Measurements from ENCODE around the gene ATXN2L.
A peak's percentile ranks its signal among the peaks of the same experiment; 100 is the strongest.
"Not testable (repeated sequence)": the region's sequence is repeated elsewhere in the genome, so short reads cannot be mapped to it uniquely, and the experiment has no call there.

Gene ATXN2L

DNA sequence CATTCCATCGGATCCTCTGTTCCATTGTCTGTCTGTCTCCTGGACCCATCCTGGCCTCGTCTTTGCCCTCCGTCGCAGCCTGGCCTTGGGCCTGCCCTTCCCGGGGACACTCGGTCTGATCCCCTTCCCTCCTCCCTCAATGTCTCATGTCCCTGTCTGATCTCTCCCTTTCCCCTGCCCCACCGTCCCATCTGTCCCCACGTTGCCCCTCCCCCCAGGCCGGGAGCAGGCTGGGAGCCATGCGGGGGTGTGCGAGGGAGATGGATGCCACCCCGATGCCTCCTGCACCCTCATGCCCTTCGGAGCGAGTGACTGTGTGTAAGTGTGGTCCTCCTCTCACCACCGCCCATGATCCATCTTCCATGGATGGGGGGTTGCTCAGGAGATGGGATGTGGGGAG is 50.2 kb downstream of the ATXN2L start:
- no peak for DNase-seq

DNA sequence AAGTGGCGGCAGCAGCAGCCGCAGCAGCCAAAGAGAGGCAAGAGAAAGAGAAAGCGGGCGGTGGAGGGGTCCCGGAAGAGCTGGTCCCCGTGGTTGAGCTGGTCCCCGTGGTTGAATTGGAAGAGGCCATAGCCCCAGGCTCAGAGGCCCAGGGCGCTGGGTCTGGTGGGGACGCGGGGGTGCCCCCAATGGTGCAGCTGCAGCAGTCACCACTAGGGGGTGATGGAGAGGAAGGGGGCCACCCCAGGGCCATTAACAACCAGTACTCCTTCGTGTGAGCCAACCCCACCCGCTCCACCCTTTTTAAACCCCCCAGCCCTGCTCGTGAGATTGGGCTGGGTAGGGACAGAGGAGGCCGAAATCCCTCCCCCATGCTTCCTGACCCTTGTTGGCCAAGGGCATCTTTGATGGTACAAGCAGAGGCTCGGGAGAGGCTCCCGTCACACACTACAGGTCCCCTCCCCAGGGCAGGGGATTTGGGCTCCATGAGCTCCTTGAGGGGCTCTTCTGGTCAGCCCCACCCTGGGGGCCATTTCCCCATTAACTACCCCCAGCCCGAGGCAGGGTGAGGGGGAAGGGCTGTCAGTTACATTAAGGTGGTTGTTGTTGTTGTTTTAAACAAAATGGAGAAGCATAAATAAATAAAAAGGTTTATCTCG is 50.9 kb downstream of the ATXN2L start:
- peak; percentile 55 for DNase-seq

DNA sequence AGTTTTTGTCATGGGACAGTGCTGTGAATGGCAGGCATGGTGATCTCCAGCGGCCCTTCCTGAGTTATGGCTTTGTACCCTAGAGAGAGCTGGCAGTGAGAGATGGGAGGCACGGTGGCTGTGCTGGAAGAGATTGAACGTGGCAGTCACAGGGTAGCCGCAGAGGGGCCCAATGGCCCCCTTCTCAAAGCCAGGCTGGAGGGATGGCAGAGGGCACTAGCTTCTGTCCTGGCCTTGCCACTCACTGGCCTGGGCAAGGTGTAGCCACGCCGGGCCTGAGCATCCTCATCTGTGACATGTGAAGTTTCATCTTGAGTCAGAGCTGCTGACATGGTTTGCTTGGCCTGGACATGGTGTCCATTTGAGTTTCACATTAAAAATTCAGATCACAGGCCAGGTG is 51.6 kb downstream of the ATXN2L start:
- no peak for DNase-seq

DNA sequence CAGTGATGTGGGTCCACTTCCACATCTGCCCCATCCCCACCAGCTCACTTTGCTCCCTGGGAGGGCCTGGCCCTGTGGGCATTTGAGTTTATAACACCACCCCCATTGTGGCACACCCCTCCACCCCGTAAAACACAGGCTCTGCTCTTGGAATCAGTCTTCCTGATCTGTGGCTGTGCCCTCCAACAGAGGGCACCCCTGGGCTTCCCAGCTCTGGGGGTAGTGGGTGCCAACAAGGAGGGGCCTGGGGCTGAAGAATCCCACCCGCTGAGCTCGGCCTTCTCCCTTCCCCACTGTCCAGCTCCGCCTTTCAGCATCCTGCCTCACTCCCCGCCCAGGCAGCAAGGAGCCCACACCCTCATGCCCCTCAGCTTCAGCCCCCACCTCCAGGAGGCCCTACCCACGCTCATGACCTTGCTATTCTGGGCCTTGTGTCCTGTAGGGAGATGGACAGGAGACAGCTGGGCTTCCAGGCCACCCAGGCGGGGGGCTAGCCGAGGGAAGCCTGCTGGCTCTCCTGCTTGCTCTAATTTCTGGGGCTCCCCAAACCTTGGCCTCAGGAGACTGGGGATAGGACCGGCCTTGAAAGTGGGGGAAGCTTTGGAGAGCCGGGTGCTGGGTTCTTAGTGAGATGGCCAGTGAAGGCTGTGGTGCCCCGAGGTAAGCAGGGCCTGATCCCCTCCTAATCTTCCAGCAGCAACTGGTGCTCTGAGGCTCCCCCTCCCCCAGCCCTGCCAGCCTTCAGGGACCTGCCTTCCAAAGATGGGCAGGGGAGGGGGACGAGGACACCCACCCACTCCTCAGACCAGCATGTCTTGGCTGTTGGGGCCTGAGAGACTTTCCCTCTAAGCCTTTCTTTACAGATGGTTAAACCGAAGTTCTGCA is 52.6 kb downstream of the ATXN2L start:
- no peak for DNase-seq

DNA sequence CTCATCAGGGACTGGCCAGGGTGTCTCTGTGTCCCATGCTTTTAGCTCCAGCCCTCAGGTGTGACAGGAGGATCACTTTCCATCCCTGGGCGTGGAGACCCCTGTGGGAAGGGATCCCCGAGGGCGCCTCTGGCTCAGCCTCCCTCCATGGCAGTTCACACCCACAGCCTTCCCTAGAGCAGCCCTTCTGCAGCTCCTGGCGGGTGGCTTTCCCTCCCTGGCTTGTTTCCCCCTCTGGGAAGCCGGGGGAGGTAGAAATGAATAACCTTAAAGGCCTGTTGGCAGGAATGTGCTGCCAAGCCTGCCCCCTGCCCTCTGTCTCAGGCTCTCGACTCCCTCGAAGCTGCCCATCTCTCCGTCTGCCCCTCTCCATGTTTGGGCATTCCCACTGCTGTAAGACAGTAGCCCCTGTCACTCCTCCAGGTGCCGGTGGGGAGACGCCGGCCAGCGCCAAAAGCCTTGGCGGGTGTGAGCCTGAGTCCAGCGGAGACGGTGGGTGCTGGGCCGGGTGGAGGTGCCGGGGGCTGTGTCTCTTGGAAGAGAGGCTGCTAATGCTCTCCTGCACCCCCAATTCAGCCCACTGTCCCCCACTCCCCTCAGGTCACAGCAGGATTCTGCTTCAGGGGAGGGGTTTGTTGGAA is 53.3 kb downstream of the ATXN2L start:
- DNase-seq, result no peak

DNA sequence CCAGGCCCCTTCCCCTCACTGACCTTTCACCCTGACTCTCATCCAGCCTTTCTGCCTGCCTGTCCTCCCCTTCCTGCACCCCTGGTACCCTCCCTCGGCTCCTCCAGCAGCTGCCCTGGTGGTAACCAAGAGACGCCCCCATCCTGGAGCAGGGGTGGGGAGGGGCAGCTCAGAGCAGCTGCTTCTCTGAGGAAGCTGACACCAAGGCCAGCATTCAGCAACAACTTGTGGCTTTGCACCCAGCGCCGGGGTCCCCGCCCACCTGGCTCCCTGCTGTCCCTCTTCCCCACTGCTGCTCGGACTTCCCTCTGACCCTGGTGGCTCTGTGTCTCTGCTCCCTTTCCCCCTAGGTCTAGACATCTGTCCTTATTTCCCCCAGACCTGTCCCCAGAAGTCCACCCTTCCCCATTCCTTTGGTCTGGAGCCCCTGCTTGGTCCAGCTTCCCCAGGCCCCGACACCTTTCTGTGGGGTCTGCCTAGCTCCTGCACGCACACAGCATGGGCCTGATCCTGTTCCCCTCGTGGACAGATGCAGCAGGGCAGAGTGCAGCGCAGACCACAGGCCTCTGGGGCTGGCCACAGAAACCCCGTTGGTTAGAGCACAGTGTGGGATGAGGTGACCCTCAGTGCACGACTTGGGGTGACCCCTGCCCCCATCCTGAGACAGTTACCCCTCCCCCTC is 54.3 kb downstream of the ATXN2L start:
- no peak for DNase-seq

DNA sequence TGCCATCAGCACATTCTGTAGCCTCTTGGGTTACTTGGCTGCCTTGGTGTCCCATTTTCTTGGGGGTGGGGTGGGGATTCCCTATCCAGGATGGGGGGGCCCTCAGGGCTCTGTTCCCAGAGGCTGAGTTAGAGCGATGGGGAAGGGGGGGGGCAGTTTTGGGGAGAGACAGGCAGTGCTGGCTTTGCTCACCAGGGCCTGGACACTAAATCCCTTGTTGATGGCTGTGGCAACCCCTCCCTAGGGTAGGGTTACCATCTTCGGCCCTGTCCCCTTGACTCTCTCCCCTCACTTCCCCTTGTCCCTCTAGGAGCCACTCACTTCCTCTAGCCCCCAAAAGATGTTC is 54.8 kb downstream of the ATXN2L start:
- DNase-seq, result no peak

DNA sequence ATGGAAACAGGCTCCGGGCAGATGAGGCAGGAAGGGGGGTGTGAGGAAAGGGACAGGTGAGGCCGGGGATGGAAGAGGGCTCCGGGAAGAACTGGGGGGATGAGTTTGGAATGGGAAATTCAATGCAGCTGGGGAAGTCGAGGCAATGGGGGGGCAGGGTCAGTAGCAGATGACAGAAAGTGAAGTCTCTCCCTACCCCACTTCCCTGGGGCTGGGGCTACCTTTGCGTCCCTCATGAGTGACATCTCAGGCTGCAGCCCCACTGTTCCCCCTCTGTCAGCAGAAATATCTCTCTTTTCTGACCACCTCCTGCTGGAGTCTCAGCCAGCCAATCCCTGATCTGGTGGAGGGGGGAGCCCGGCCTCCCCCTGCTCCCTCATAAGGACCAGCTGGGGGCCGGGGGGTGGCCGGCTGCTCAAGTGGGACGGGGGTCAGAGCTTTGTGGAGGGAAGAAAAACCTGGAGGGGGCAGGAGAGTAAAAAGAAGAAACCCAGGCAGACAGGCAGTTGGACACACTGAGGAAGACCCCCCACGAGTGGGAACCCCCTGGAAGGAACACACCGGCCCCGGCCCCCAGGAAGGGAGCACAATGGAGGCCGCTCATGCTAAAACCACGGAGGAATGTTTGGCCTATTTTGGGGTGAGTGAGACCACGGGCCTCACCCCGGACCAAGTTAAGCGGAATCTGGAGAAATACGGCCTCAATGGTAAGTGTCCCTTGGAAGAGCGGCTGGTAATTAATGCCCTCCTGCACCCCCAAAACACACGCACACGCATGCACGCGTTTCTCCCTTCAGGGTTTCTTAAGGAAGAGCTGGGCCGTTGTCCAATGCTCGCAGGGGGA is 55.5 kb downstream of the ATXN2L start, which contains the start of gene ATP2A1:
Gene ATP2A1 (plus strand): TSS at position 406 of the 844 bp plus-strand sequence. CDS start 184 bp downstream, at position 590.
- DNase-seq, result no peak

DNA sequence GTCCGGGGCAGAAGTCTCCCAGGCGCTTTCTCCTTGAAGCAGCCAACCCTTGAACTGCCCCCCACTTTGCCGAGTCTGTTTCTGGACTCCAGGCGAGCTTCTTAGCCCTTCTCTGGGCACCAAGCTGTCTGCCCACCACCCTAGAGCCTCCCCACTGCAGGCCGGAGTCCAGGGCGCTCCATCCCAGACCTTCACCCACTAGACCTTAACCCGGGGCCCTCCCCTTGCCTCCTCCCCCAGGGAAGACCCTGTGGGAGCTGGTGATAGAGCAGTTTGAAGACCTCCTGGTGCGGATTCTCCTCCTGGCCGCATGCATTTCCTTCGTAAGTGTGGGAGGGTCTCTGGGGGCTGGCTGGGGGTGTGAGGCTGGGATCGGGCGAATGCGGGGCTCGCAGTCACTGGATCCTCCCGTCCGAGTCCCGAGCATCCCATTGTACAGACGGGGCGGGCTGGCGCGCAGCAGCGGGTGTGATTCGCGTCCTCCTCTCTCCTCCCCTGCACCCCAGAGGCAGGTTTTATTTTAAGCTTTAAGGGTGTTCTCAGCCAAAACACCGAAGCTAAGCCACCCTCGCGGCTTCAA is 56.6 kb downstream of the ATXN2L start:
- DNase-seq, result no peak

DNA sequence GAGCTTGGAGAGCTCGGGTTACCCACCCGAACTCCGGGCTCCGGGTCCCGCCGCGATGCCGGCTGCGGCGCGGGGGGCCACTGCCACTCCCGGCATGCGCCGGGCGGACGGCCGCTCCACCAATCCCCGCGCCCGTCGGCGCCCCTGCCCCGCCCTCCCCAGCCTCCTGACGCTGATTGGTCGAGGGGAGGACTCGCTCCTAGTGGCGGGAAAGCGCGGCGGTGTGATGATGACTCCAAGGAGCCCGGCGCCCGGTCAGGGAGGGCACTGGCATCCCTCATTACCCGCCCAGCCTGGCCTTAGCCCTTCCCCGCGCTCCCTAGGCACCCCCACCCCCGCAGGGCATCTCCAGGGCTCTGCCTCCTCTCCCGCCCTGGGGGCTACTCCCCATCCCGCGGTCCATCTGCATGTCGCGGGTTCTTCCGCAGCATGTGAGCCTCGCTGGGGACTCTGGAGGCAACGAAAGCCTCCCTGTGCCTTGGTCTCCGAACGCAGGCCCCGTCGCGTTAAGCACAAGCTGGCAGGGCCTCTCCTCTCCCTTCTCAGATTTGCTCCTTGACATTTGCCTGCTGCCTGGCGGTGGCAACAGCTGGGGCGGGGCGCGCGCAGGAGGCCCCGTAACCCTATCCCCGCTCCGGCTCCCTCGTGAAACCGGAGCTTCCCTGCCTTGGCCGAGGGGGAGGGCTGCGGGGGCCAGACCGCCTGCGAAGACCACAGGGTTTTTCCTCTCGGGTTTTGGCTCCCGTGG is 57.2 kb downstream of the ATXN2L start:
- peak; percentile 91 for DNase-seq

DNA sequence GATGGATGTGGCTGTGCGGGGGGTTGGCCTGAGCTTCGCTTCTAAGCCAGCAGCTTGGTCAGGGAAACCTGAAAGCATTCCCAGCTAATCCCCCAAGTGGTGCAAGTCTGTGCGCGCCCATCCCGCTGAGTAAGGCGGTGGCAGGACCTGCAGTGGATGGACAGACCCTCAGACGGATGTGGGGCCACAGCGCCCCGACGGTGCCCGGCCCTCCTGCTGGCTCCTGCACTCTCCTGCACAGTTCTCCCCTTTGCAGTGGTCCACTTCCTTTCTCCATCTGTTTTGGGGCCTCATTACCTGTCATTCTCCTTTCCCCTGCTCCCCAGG is 57.8 kb downstream of the ATXN2L start:
- DNase-seq, result no peak

DNA sequence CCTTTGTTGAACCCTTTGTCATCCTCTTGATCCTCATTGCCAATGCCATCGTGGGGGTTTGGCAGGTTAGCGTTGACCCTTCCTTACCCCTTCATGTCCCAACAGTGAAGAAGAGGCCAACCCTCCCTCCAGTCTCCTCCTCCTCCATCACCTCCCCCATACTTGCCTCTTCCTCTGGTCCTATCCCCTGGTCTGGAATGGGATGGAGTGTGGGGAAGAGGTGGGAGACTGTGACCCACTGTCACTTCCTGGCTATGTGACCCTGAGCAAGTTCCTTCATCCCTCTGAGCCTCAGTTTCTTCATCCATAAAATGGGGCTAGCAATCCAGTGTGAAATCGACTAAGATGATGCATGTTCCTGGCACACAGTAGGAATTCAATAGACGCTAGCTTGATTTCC is 58.2 kb downstream of the ATXN2L start:
- no peak for DNase-seq

DNA sequence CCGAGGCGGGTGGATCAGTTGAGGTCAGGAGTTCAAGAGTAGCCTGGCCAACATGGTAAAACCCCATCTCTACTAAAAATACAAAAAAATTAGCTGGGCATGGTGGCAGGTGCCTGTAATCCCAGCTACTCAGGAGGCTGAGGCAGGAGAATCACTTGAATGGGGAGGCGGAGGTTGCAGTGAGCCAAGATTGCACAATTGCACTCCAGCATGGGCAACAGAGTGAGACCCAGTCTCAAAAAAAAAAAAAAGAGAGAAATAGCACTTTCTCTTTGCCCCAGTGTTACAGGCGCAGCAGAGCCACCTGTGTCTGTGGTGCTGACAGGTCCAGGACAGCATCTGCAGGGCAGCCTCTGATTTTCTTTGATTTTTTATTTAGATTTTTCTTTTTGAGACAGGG is 58.8 kb downstream of the ATXN2L start:
- not testable (repeated sequence) for DNase-seq

DNA sequence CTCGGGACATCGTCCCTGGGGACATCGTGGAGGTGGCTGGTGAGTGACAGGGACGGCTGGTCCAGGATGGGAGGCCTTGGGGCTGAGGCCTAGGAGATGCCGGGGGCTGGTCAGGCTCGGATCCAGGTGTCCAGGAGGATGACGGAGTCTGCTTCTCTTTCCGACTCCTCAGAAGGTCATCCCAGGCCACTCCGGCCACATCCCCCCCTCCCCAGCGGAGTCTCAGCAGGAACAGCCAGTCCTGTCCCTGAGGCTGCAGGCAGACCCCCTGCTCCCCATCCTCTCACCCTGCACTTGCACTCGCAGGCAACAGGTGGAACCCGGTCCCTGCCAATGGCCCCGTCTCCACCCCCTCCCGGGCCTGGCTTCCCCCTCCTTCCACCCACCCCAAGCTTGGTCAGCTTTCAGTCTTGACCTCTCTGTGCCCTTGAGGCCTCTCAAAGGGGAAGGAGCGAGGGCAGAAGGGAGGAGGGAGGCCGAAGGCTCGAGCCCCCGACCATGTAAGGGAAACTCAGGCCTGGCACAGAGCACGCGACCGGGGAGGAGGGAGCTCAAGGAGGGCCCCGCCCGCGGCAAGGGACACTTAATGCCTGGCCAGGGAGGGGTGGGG is 59.9 kb downstream of the ATXN2L start:
- DNase-seq, result no peak

DNA sequence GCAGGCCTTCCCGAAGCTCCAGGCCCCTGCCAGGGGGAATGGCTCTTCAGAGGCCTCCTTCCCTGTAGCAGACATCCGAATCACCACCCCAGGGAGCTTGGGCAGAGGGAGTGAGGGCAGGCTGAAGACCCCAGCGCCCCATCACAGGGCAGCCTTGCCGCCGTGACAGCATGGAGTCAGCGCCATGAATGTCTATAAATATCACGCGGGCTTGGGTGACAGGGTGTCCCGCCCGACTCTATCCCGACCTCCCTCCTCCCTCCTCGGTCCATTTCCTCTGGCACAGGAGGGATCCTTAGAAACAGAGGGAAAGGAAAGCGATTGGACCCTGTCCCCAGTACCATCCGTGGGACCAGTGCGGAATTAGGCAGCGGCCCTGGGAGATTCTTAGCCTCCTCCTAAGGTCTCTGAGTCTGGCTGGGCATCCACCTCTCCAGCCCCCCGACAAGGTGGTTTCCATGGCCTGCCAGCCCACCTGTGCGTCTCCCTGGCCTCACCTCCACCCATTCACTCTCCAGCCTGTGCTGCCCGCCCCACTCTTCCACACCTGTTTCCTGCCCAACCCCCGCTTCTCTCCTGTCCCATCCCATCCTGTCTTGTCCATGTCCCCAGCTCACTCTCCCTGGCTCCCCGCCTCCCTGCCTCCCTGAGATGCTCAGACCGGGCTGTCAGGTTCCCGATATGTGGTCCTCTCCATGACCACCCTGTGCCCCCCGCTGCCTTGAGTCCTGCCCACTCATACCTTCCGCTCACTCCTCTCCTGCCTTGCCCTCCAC is 60.6 kb downstream of the ATXN2L start:
- DNase-seq, result no peak

DNA sequence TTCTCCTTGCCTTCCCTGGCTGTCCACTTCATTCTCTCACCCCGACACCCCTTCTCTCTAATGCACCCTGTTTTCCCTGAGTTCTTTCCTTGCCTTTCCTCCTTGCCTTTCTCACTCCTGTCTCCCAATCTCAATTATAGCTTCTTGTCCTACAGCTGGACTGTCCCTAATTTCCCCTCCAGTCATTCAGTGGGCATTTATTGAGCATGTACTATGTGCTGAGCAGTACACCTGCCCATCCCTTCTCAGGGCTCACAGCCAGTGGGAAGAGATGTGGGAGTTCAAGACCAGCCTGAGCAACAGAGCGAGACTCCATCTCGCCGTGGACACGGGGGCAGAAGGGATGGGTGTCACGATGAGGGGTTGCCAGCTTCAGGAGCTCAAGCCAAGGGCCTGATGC is 61.2 kb downstream of the ATXN2L start:
- DNase-seq, result no peak

Data from CD4-positive, alpha-beta T cell treated with Interleukin-6 for 4 hours (primary cell).